GM12864 (cell line): ENCODE results near the gene PAK4.

Experiments used
- DNase-seq: peaks from one replicate; pipeline ENCODE4 v3.0.0-alpha.2; 2011; ENCODE audit warnings: low read depth
- H3K4me3 ChIP-seq: 2 replicates; pipeline ENCODE4 v1.5.1; 2011; ENCODE audit warnings: mild to moderate bottlenecking, low read depth, low read length, control low read depth
- CTCF ChIP-seq: IDR thresholded peaks from 2 replicates; pipeline ENCODE4 v1.5.1; 2011; ENCODE audit warnings: low read depth, mild to moderate bottlenecking, moderate library complexity, low read length, control low read depth, inconsistent platforms; ENCODE audit errors: missing control alignments

PAK4 gene

GRCh38 chr19:39150807-39151600 lies 25.4 kb downstream of the PAK4 start:
- H3K4me3 ChIP-seq, result no peak overlapping the region
- DNase-seq, result no peak
- TF ChIP-seq CTCF, result no peak

GRCh38 chr19:39152066-39152465 lies 26.5 kb downstream of the PAK4 start:
- TF ChIP-seq CTCF, result no peak
- H3K4me3 ChIP-seq, result no peak overlapping the region
- DNase-seq, result no peak

- no peak overlapping the region for H3K4me3 ChIP-seq
- DNase-seq, result no peak
Observed at GRCh38 chr19:39154100-39154628, 28.6 kb downstream of the PAK4 start.

GRCh38 chr19:39154629-39155100 lies 29.1 kb downstream of the PAK4 start:
- TF ChIP-seq CTCF, result no peak
- DNase-seq, result no peak

More at GRCh38 chr19:39154100-39154628, 28.6 kb downstream of the PAK4 start:
- no peak for TF ChIP-seq CTCF

GRCh38 chr19:39155114-39155700 lies 29.6 kb downstream of the PAK4 start:
- TF ChIP-seq CTCF, result no peak
- DNase-seq, result no peak
- no peak overlapping the region for H3K4me3 ChIP-seq

More at GRCh38 chr19:39154629-39155100, 29.1 kb downstream of the PAK4 start:
- H3K4me3 ChIP-seq, result no peak overlapping the region

GRCh38 chr19:39155741-39156140 lies 30.2 kb downstream of the PAK4 start:
- H3K4me3 ChIP-seq, result no peak overlapping the region
- no peak for TF ChIP-seq CTCF
- DNase-seq, result no peak
